Caki2 (cell line): ENCODE measurements around the gene TBC1D3B. TPM values are rescaled to one million over a fixed set of nuclear protein-coding genes. Genes with fewer than 3 reads are reported as not detected.
"Not testable (repeated sequence)": the region's sequence is repeated elsewhere in the genome, so short reads cannot be mapped to it uniquely, and the experiment has no call there.

Source experiments
- DNase-seq: peaks from one replicate; pipeline ENCODE4 v3.0.0-alpha.2; 2015; ENCODE audit warnings: low read depth
- in situ Hi-C: cut with HindIII; loops from 2 replicates; pipeline ENCODE4 v1.10.0; 2016; ENCODE audit warnings: low sequenced_read_pairs, low pct_unique_long_range_greater_than_20kb, mixed read lengths
- total RNA-seq: library from RNA; depleted of rRNA; stranded (reverse); fragments of >200 nt; shearing (Covaris generic); gene quantifications from 2 replicates; pipeline ENCODE4 v1.2.3, GENCODE V29; 2014; ENCODE audit warnings: low replicate concordance; rRNA removed

Gene TBC1D3B
- total RNA-seq, result 0.95 TPM in 1 of 2 replicates, not detected in the other

- DNase-seq, in situ Hi-C loops: not testable (repeated sequence)
These were observed at the start of gene TBC1D3B for GRCh38 chr17:36176536-36176935. Gene TBC1D3B (minus strand): TSS chr17:36176636. CDS start chr17:36175050, 1,586 bp downstream.

- DNase-seq, in situ Hi-C loops: not testable (repeated sequence)
These were observed 46.5 kb upstream of the TBC1D3B start for GRCh38 chr17:36222967-36223366.

GRCh38 chr17:36221581-36222100, 45.2 kb upstream of the TBC1D3B start:
- DNase-seq, in situ Hi-C loops: not testable (repeated sequence)

- DNase-seq, in situ Hi-C loops: not testable (repeated sequence)
These were observed 44.5 kb upstream of the TBC1D3B start for GRCh38 chr17:36220737-36221580.

GRCh38 chr17:36219556-36219955, 43.1 kb upstream of the TBC1D3B start:
- DNase-seq, in situ Hi-C loops: not testable (repeated sequence)

- in situ Hi-C loops, DNase-seq: not testable (repeated sequence)
These were observed 39.2 kb upstream of the TBC1D3B start for GRCh38 chr17:36215406-36216308.

- no peak for DNase-seq
- in situ Hi-C loops, result no loop called here
These were observed 38.5 kb upstream of the TBC1D3B start for GRCh38 chr17:36214918-36215317.

- DNase-seq, result no peak
- in situ Hi-C loops, result no loop called here
These were observed 37.3 kb upstream of the TBC1D3B start for GRCh38 chr17:36213695-36214094.

GRCh38 chr17:36212966-36213365, 36.5 kb upstream of the TBC1D3B start:
- no peak for DNase-seq
- in situ Hi-C loops, result no loop called here

- DNase-seq, result no peak
- in situ Hi-C loops, result no loop called here
These were observed 35.8 kb upstream of the TBC1D3B start for GRCh38 chr17:36212272-36212605.

GRCh38 chr17:36211484-36212271, 35.2 kb upstream of the TBC1D3B start:
- in situ Hi-C loops, result not testable (repeated sequence)

GRCh38 chr17:36210439-36211211, 34.2 kb upstream of the TBC1D3B start, which contains the start of gene CCL4L2:
Gene CCL4L2 (plus strand): TSS chr17:36211063.
- DNase-seq, in situ Hi-C loops: not testable (repeated sequence)

More at GRCh38 chr17:36211484-36212271, 35.2 kb upstream of the TBC1D3B start:
- not testable (repeated sequence) for DNase-seq

- DNase-seq, result no peak
- in situ Hi-C loops, result no loop called here
These were observed 33.1 kb upstream of the TBC1D3B start for GRCh38 chr17:36209575-36209974.

GRCh38 chr17:36207383-36207782, 30.9 kb upstream of the TBC1D3B start:
- DNase-seq, in situ Hi-C loops: not testable (repeated sequence)

GRCh38 chr17:36206486-36206821, 30.0 kb upstream of the TBC1D3B start:
- DNase-seq, in situ Hi-C loops: not testable (repeated sequence)

- no peak for DNase-seq
- in situ Hi-C loops, result no loop called here
These were observed 29.4 kb upstream of the TBC1D3B start for GRCh38 chr17:36205637-36206485.
